Left hindlimb (tissue), 1 donor: ENCODE data around the gene TSPYL4.

Experiments used
- DNase-seq: peaks from one replicate; pipeline ENCODE4 v3.0.0-alpha.2; 2018

The TSPYL4 gene

DNA sequence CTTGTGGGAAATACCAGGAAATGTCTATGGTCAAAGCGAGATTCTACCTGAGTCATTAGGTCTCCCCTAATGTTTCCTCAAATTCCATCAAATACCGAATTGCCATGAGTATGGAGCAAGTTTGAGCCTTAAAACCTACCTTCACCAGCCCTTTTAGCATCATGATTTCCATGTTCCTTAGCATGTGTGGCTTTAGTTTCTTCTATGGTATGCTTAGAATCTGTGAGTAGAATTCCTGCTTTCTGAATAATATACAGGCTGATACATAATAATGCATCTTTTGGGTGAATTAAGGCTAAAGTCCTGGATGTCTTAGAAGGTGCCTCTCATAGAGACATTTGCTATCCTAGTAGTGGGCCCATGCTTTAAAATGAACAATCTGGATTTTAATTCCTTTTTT is 32.0 kb downstream of the TSPYL4 start:
- DNase-seq, result no peak

DNA sequence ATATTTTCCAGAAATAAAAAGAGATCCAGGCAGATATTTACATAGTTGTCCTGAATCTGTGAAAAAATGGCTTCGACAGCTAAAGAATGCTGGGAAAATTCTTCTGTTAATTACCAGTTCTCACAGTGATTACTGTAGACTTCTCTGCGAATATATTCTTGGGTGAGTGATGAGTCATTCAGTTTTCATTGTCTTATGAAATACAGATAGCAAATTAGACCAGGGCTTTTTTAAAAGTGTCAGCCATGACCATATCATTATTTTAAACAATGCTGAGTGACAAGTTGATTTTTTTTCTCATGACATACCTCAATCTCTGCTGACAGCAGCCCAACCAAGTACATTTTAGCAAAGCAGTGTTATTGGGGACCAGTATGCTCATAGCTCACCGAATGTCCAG is 32.8 kb downstream of the TSPYL4 start:
- DNase-seq, result no peak

DNA sequence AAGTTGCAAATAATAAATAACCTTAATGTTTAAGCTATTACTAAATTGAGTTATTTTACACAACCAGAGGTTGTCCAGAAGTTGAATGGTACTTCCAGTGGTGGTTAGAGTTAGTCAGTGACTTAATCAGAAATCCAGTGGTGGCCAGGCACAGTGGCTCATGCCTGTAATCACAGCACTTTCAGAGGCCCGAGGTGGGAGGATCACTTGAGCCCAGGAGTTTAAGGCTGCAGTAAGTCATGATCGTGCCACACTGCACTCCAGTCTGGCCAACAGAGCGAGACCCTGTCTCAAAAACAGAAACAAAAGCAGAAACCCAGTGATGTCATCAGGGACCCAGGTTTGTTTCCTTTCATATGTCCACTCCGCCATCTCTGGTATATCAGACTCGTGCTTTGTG is 35.0 kb downstream of the TSPYL4 start:
- no peak for DNase-seq

DNA sequence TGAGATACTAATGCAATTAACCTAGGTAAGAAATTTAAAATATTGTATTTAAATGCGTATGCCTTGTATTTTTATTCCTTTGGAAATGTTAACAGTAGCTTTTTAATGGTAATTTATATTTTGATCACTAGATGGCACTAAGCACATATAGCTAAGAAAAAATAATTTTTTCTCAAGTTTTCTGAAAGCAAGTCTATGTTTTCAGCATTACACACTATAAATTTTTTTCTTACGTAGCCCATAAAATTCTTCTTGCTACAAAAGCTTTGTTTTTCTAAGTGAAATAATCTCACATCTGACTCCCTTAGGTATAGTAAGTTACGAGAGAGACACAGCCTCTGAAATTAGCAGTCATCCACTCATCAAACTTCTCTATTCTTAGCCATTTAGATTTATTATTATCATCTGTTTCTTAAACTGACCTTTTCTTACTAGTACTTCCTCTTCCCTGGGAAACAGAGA is 35.7 kb downstream of the TSPYL4 start:
- no peak for DNase-seq

DNA sequence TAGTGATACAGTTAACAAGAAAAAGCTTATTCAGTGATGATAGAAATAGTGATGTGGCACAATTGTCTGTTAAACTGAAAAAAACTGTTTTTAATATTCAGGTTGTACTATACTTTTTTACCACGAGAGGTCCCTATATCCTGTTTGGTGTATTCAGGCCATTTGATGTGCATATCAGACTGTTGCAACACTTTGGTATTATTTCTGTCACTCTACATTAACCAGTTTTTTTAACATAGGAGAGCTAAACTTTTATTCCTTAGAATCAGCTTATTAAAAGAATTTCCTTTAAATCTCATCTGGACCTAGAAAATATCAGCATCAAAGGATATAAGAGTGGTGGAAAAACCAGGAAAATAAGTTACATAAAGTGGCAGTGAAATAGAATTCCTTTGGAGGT is 36.8 kb downstream of the TSPYL4 start:
- no peak for DNase-seq

DNA sequence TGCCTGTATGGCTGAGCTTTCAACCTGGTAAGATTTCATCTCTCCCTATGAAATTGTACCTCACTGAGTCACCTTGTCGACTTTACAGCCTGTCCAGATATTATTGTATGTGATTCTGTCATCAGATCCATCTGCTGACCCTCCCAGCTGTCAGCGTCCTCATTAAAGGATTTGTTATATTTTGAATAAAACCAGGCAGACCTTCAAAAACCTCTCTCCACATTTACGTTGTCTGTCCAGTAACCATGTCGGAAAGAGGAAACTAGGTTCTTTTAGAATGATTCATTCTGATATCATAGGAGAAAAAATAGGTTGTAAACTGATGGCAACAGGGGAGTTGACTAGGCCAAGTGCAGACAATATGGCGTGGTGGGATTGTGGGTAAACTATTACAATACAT is 38.5 kb downstream of the TSPYL4 start:
- no peak for DNase-seq

DNA sequence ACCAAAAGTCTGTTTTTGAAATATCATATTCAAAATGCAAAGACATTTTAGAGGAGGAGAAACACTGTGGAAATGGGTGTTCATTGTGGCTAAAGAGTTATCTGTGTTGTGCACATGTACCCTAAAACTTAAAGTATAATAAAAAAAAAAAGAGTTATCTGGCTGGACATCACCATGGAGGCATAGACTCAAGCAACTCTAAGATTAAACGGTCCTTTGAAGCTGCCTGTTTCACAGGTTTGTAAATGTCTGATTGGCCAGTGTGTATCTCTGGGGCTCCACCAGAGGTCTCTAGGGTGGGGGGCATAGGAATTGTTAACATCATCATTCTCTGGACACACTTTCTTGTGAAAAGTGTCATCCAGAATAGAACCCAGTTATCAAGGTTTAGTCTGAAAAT is 39.2 kb downstream of the TSPYL4 start:
- no peak for DNase-seq

DNA sequence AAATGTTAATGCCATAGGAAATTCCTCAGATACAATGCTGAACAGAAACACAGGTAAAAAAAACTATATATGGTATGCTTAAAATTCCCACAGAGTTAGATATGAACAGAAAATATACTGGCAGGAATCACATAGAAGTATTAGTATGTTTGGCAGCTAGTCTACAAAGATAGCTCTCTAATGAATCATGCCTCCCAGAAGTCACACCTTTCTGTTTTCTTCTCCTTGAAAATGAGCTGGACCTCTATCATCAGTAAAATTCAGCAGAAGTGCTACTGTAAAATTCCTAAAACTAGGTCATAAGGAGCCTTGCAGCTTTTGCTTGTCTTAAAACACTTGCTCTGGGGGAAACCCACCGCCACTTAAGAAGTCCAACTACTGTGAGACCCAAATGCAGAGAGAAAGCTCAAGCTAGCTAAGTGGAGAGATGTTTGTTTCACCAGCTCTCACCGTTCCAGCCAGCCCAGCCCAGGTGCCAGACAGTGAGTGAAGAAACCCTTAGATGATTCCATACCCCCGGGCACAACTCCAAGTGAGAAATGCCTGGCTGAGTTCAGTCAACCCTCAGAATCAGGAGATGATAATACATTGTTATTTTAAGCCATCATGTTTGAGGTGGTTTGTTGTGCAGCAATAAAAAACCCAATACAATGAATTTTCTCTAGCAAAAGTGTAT is 43.0 kb downstream of the TSPYL4 start:
- DNase-seq, result no peak

DNA sequence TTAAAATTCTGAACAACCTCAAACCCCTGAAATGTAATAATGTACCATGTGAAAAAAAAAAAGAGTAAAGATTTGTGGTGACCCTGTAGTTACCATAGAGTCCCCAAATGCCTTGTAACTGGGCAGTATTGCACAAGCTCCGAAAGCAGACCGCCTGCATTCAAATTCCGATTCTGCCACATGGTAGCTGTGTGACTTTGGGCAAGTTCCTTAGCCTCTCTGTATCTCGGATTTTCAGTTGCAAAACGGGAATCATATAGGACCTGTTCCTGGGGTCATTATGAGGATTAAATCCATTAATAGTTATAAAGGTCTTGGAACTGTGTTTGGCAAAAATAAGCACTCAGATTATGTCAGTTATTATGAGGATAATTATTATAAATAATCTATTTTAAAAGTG is 43.6 kb downstream of the TSPYL4 start:
- DNase-seq, result no peak

DNA sequence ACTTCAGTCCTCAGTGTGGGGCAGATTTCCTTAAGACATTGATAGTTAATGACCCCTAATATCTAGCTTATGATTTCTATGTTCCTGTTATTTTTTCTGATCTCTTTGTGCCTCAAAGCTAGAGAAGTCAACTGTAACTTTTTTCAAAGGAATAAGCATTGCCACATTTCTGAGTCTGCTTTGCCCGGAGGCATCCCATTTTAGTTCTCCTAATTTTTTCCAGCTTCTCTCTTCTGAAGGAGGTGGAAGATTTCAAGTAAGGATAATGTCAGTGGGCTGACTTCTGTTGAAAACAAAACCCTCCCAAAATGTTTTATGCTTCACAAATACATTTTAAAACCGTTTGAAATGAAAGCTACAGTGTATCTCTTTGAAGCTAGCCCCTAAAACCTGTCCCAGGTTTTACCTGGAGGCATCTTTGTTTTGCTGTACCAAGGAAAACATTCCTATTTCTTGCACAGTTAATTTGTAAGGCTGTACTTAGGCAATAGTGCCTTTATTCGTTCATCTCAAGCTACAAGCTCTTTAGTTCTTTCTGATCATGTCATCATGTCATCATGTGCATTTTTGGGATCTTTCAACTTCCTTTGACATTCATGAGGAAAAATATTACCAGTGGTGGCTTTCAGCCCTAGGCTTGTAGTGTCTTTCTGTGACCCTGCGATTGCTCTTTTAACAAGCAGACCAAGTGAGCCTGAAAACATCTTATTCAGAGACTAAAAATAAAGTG is 45.7 kb downstream of the TSPYL4 start:
- DNase-seq, result no peak

DNA sequence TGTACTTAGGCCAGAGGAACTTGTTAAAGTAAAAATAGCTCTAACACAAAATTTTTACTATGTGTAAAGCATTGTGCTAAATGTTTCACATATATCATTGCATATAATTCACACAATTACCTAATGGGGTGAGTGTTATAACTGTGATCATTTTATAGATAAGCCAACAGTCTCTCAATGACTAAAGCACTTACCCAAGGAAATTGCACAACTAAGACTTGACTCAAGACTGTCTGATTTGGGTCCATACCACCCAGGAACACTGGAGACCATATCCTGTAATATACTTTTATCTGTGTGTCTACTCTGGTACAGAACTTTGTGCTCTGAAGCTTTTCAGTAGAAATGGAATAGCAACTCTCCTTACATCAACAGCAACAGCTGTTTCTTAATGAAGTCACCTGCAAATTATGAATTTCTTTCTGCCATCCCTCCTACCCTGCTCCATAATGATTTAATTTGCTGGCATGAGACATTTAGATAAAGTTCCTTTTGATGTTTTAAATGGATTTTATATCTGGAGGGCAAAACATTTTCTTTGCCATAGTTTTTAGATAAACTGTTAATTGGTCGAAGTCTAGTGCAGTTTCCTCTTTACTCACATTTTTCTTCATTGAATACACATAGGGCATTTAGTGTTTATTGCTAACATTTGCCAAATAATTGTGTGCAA is 47.5 kb downstream of the TSPYL4 start:
- no peak for DNase-seq

DNA sequence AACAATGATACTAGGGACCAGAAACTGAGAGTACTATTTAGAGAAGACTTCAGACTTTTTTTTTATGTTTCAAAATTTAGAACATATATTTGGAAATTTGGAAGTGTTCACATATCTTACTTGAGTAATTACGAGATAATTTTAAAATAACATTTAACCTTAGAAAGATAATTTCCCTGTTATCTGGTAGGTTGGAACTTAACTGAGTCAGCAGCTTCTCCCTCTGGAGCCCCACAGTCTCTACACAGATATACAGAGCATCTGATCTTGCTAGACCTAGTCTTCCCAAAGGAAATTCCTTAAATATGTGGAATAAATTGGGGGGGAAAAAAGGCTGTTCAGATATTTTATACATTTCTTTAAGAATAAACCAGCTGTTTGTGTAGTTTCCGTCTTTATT is 48.6 kb downstream of the TSPYL4 start:
- DNase-seq, result no peak

DNA sequence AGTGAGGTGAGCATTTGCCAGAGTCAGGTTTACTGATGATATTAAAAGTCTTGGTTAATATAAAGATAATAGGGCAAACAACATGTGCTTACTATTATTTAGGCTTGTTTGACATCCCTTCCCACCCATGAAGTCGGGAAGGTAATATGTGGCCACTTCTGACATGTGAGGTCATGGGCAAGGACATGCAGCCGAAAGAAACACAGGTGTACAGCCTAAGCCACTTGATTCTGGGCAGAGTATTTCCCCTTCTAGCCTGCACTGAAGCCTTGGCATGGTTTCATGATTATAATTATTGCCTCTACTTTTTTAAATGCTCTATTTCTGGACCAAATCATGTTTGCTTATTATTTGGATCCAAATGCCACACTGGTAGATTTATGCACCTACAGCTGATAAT is 52.3 kb downstream of the TSPYL4 start:
- no peak for DNase-seq

DNA sequence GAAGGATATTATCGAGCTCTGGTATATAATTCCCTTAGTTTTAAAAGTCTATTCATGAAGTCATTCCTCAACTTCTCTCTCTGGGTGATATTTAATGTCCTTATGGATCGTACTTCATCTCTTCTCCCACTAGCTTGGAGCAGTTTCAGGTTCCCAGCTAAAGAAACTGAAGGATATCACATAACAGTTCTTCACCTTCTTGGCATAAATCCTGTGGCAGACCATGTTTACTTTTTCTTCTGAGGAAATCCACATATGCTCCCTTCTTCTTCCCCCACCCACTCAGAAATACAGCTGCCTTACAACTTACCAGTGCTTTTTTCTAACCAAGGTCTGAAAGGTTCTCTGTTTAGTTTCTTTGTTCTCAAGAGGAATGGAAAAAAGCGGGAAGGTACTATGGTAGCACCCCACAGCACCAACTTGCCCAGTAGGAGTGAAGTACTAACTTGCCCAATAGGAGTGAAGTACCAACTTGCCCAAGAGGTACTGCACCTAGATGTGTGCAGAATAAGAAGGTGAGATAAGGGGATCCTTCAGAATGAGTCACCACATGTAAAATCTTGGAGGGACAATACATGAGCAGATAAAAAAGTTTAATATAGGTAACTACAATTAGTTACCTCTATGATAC is 53.1 kb downstream of the TSPYL4 start:
- no peak for DNase-seq
